Liver (tissue), 9 donors: Measurements from ENCODE around the gene PRH2. TPM values are rescaled to one million over a fixed set of nuclear protein-coding genes. Genes with fewer than 3 reads are reported as not detected.

Source experiments
- DNase-seq: peaks from one replicate; pipeline ENCODE4 v3.0.0-alpha.2; 2017; ENCODE audit warnings: low spot score
- H3K27ac ChIP-seq, 2 donors: one replicate each; pipeline ENCODE4 v1.7.0; 2013; ENCODE audit warnings: inconsistent platforms in 2 of 2, low read length in 2 of 2, control low read depth in 1 of 2, low read depth in 1 of 2, mild to moderate bottlenecking in 1 of 2
- H3K27me3 ChIP-seq, 4 donors: one replicate each; pipeline versions ENCODE4 v1.6.1 to v1.7.0; 2013; ENCODE audit warnings: low read length in 3 of 4, inconsistent platforms in 1 of 4, mild to moderate bottlenecking in 1 of 4, moderate library complexity in 1 of 4; ENCODE audit not compliant: control insufficient read depth in 4 of 4, insufficient read depth in 4 of 4
- H3K36me3 ChIP-seq, 4 donors: one replicate each; pipeline versions ENCODE4 v1.6.1 to v1.7.0; 2013; ENCODE audit warnings: low read length in 3 of 4, mild to moderate bottlenecking in 3 of 4, low read depth in 1 of 4, moderate library complexity in 1 of 4; ENCODE audit not compliant: control insufficient read depth in 4 of 4, insufficient read depth in 3 of 4
- H3K4me1 ChIP-seq, 4 donors: one replicate each; pipeline versions ENCODE4 v1.6.1 to v1.7.0; 2013; ENCODE audit warnings: low read length in 3 of 4, mild to moderate bottlenecking in 3 of 4, moderate library complexity in 1 of 4; ENCODE audit not compliant: control insufficient read depth in 4 of 4, insufficient read depth in 4 of 4
- H3K4me3 ChIP-seq, 3 donors: one replicate each; pipeline versions ENCODE4 v1.6.1 to v1.7.0; 2013; ENCODE audit warnings: low read length in 3 of 3, control low read depth in 1 of 3, low read depth in 1 of 3, mild to moderate bottlenecking in 1 of 3
- H3K9ac ChIP-seq, 2 donors: one replicate each; pipeline ENCODE4 v1.7.0; 2013; ENCODE audit warnings: low read length in 2 of 2, mild to moderate bottlenecking in 2 of 2, moderate library complexity in 2 of 2, control low read depth in 1 of 2, low read depth in 1 of 2
- H3K9me3 ChIP-seq, 4 donors: one replicate each; pipeline versions ENCODE4 v1.6.1 to v1.7.0; 2013; ENCODE audit warnings: low read length in 3 of 4; ENCODE audit not compliant: control insufficient read depth in 4 of 4
- EGR1 ChIP-seq, 2 donors: IDR thresholded peaks; 2 replicates each; pipeline ENCODE4 v1.6.1; 2016 to 2018; ENCODE audit warnings: antibody characterized with exemption in 2 of 2, low read depth in 2 of 2
- FOXA1 ChIP-seq: IDR thresholded peaks from 2 replicates; pipeline ENCODE4 v1.6.1; 2016; ENCODE audit warnings: antibody characterized with exemption
- FOXA2 ChIP-seq: IDR thresholded peaks from 2 replicates; pipeline ENCODE4 v1.6.1; 2016; ENCODE audit warnings: antibody characterized with exemption
- GABPA ChIP-seq, 2 donors: IDR thresholded peaks in 1 of 2; conservative IDR thresholded peaks in 1 of 2; 2 replicates each; pipeline ENCODE4 v1.6.1; 2016; ENCODE audit warnings: antibody characterized with exemption in 2 of 2, mild to moderate bottlenecking in 1 of 2, moderate library complexity in 1 of 2
- HNF4A ChIP-seq, 2 donors: conservative IDR thresholded peaks; 2 replicates each; pipeline ENCODE4 v1.6.1; 2016; ENCODE audit warnings: antibody characterized with exemption in 2 of 2, mild to moderate bottlenecking in 2 of 2
- HNF4G ChIP-seq: IDR thresholded peaks from 2 replicates; pipeline ENCODE4 v1.6.1; 2016; ENCODE audit warnings: antibody characterized with exemption
- JUND ChIP-seq, 2 donors: IDR thresholded peaks; 2 replicates each; pipeline ENCODE4 v1.6.1; 2016; ENCODE audit warnings: antibody characterized with exemption in 2 of 2
- MAX ChIP-seq: IDR thresholded peaks from 2 replicates; pipeline ENCODE4 v1.6.1; 2016; ENCODE audit warnings: antibody characterized with exemption
- NR2F2 ChIP-seq: IDR thresholded peaks from 2 replicates; pipeline ENCODE4 v1.6.1; 2016; ENCODE audit warnings: antibody characterized with exemption
- RAD21 ChIP-seq, 2 donors: IDR thresholded peaks; 2 replicates each; pipeline ENCODE4 v1.6.1; 2016; ENCODE audit warnings: antibody characterized with exemption in 2 of 2, mild to moderate bottlenecking in 2 of 2
- RXRA ChIP-seq, 2 donors: IDR thresholded peaks; 2 replicates each; pipeline ENCODE4 v1.6.1; 2017 to 2018; ENCODE audit warnings: antibody characterized with exemption in 2 of 2, mild to moderate bottlenecking in 1 of 2
- SP1 ChIP-seq: IDR thresholded peaks from 2 replicates; pipeline ENCODE4 v1.6.1; 2018; ENCODE audit warnings: antibody characterized with exemption, mild to moderate bottlenecking
- TAF1 ChIP-seq: conservative IDR thresholded peaks from 2 replicates; pipeline ENCODE4 v1.6.1; 2016; ENCODE audit warnings: antibody characterized with exemption, mild to moderate bottlenecking
- YY1 ChIP-seq: IDR thresholded peaks from 2 replicates; pipeline ENCODE4 v1.6.1; 2016; ENCODE audit warnings: antibody characterized with exemption, mild to moderate bottlenecking
- WGBS: extraction: QIAGEN DNeasy Blood & Tissue Kit; methylation state at CpG from one replicate; pipeline ENCODE4 v1.1.7; 2013; 5-methylcytosine and 5-hydroxymethylcytosine counted together
- polyA plus RNA-seq, 2 donors: library from polyadenylated mRNA; stranded (reverse) in 1 of 2; unstranded in 1 of 2; fragments of 200-250 nt in 1 of 2; fragments of >200 nt in 1 of 2; fragmentation: Nextera tagmentation in 1 of 2; extraction: Ambion mirVana in 1 of 2; gene quantifications; one replicate each; pipeline versions ENCODE4 v1.2.1 to v1.2.3, GENCODE V29; 2013 to 2015
- total RNA-seq, 2 donors: library from RNA; depleted of rRNA; stranded (reverse); fragments of >200 nt; gene quantifications; one replicate each; pipeline ENCODE4 v1.2.3, GENCODE V29; 2014
- TF ChIP-seq, protein P1 (sequence below): IDR thresholded peaks from 2 replicates; pipeline ENCODE4 v1.6.1; 2016; ENCODE audit warnings: antibody characterized with exemption
- TF ChIP-seq, protein P2 (sequence below): IDR thresholded peaks from 2 replicates; pipeline ENCODE4 v1.6.1; 2016; ENCODE audit warnings: antibody characterized with exemption, mild to moderate bottlenecking
- TF ChIP-seq, protein P3 (sequence below): IDR thresholded peaks from 2 replicates; pipeline ENCODE4 v1.6.1; 2016; ENCODE audit warnings: antibody characterized with exemption
- TF ChIP-seq, protein P4 (sequence below): fragments of 150-350 bp; IDR thresholded peaks from 2 replicates; pipeline ENCODE4 v1.5.1; 2017; ENCODE audit warnings: improper control_type of control experiment, low read depth, low read length; ENCODE audit not compliant: missing input control
- donor health status: healthy.
- donor health status: healthy.
- donor health status: healthy.
- donor health status: healthy.
- donor health status: healthy.

PRH2 gene
- total and polyA plus RNA-seq, 4 donors: 0.23 to 0.42 (median 0.40) TPM; not detected in 1

GRCh38 chr12:10910380-10910779, 18.7 kb upstream of the PRH2 start:
- no peak overlapping the region for H3K27ac ChIP-seq
- no peaks in the 10 kb centered on the region for H3K4me1 ChIP-seq
- TF ChIP-seq YY1 (no peak), FOXA2 (no peak), JUND (IDR thresholded peaks at IDR 0.05) (no peak), TAF1 (no peak), EGR1 (IDR thresholded peaks at IDR 0.05; ENCODE audit: low read depth in 2 of 2) (no peak), HNF4A (conservative IDR thresholded peaks at IDR 0.05) (no peak), HNF4G (no peak), NR2F2 (no peak), SP1 (no peak), RXRA (IDR thresholded peaks at IDR 0.05) (no peak), RAD21 (IDR thresholded peaks at IDR 0.05) (no peak), MAX (no peak), FOXA1 (no peak), GABPA (IDR thresholded peaks at IDR 0.05 in 1 of 2, conservative IDR thresholded peaks at IDR 0.05 in 1 of 2) (no peak)
- TF ChIP-seq, protein P1, sequence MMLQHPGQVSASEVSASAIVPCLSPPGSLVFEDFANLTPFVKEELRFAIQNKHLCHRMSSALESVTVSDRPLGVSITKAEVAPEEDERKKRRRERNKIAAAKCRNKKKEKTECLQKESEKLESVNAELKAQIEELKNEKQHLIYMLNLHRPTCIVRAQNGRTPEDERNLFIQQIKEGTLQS: no peak
- TF ChIP-seq, protein P2, sequence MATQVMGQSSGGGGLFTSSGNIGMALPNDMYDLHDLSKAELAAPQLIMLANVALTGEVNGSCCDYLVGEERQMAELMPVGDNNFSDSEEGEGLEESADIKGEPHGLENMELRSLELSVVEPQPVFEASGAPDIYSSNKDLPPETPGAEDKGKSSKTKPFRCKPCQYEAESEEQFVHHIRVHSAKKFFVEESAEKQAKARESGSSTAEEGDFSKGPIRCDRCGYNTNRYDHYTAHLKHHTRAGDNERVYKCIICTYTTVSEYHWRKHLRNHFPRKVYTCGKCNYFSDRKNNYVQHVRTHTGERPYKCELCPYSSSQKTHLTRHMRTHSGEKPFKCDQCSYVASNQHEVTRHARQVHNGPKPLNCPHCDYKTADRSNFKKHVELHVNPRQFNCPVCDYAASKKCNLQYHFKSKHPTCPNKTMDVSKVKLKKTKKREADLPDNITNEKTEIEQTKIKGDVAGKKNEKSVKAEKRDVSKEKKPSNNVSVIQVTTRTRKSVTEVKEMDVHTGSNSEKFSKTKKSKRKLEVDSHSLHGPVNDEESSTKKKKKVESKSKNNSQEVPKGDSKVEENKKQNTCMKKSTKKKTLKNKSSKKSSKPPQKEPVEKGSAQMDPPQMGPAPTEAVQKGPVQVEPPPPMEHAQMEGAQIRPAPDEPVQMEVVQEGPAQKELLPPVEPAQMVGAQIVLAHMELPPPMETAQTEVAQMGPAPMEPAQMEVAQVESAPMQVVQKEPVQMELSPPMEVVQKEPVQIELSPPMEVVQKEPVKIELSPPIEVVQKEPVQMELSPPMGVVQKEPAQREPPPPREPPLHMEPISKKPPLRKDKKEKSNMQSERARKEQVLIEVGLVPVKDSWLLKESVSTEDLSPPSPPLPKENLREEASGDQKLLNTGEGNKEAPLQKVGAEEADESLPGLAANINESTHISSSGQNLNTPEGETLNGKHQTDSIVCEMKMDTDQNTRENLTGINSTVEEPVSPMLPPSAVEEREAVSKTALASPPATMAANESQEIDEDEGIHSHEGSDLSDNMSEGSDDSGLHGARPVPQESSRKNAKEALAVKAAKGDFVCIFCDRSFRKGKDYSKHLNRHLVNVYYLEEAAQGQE: no peak
- TF ChIP-seq, protein P3, sequence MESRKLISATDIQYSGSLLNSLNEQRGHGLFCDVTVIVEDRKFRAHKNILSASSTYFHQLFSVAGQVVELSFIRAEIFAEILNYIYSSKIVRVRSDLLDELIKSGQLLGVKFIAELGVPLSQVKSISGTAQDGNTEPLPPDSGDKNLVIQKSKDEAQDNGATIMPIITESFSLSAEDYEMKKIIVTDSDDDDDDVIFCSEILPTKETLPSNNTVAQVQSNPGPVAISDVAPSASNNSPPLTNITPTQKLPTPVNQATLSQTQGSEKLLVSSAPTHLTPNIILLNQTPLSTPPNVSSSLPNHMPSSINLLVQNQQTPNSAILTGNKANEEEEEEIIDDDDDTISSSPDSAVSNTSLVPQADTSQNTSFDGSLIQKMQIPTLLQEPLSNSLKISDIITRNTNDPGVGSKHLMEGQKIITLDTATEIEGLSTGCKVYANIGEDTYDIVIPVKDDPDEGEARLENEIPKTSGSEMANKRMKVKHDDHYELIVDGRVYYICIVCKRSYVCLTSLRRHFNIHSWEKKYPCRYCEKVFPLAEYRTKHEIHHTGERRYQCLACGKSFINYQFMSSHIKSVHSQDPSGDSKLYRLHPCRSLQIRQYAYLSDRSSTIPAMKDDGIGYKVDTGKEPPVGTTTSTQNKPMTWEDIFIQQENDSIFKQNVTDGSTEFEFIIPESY: no peak
- TF ChIP-seq, protein P4, sequence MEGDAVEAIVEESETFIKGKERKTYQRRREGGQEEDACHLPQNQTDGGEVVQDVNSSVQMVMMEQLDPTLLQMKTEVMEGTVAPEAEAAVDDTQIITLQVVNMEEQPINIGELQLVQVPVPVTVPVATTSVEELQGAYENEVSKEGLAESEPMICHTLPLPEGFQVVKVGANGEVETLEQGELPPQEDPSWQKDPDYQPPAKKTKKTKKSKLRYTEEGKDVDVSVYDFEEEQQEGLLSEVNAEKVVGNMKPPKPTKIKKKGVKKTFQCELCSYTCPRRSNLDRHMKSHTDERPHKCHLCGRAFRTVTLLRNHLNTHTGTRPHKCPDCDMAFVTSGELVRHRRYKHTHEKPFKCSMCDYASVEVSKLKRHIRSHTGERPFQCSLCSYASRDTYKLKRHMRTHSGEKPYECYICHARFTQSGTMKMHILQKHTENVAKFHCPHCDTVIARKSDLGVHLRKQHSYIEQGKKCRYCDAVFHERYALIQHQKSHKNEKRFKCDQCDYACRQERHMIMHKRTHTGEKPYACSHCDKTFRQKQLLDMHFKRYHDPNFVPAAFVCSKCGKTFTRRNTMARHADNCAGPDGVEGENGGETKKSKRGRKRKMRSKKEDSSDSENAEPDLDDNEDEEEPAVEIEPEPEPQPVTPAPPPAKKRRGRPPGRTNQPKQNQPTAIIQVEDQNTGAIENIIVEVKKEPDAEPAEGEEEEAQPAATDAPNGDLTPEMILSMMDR: no peak
- no peak overlapping the region for H3K4me3 ChIP-seq
- no peaks in the 10 kb centered on the region for H3K27me3 ChIP-seq
- DNase-seq: no peak
- no peaks in the 10 kb centered on the region for H3K9me3 ChIP-seq
- 84% methylated on average over 8 of the region's 8 CpGs for whole genome bisulfite sequencing
- H3K36me3 ChIP-seq: no peaks in the 10 kb centered on the region
- no peak overlapping the region for H3K9ac ChIP-seq
